KOPT-K1 (cell line): ENCODE measurements around the gene UBAP1L.
"Not testable (repeated sequence)": the region's sequence is repeated elsewhere in the genome, so short reads cannot be mapped to it uniquely, and the experiment has no call there.

Experiments
- H3K27ac ChIP-seq: fragments of 200-600 bp; sonication (generic); 2 replicates; pipeline ENCODE4 v1.5.1; 2016; ENCODE audit warnings: antibody characterized with exemption, mild to moderate bottlenecking, low read depth, low read length; ENCODE audit not compliant: poor library complexity, severe bottlenecking
- H3K36me3 ChIP-seq: fragments of 200-600 bp; sonication (generic); 2 replicates; pipeline ENCODE4 v1.5.1; 2017; ENCODE audit warnings: antibody characterized with exemption, mild to moderate bottlenecking, low read length, moderate library complexity; ENCODE audit not compliant: insufficient read depth
- H3K9me3 ChIP-seq: fragments of 200-600 bp; sonication (generic); 2 replicates; pipeline ENCODE4 v1.5.1; 2017; ENCODE audit warnings: antibody characterized with exemption, low read length, mild to moderate bottlenecking; ENCODE audit not compliant: insufficient read depth, poor library complexity, severe bottlenecking

The UBAP1L gene

DNA sequence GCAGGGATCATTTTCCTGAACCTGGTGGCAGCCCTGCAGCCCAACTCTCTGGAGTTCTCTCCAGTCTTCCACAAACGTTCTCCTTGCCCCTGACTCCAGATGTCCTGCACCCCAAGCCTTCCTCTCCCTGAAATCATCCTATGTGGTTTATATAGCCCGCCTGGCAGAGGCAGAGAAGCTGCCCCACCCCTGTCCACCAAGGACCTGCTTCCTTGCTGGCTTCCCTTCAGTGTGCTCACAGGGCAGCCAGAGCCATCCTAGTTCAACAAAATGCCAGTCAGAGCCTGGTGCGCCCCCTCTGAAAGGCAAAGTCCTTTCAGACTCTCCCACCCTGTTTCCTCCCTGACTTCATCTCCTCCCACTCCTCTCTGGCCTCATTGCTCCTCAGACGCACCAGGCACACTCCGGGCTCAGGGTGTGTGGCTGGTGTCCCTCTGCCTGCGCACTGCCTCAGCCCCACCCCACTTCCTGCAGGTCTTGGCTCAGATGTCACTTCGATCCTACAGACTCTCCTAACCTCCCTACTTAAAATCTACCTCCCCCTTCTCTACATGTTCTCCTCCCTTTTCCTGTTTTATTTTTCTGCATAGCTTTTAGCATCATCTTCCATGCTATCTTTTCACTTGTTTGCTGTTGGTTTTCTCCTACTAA is 32.6 kb downstream of the UBAP1L start:
- Histone ChIP-seq H3K27ac (no peak overlapping the region), H3K36me3 (no peaks in the 10 kb centered on the region), H3K9me3 (no peaks in the 10 kb centered on the region)

DNA sequence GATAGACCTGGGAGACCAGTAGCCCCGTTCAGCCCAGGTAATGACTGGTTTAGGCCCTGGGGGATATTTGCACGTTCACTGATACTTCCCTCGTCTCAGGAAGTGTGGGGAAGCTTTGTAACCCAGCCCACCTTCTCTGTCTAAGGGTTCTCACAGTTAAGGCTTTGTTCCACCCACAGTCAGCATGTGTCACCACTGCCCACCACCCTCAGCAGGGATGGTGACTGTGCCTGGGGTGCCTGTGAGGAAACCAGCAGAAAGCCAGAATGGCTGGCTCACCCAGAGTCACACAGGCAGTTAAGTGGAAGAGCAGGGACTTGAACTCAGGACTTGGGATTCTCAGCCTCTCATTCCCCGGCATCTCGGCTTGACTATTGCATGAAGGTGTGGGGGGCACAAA is 33.2 kb downstream of the UBAP1L start:
- Histone ChIP-seq H3K27ac (no peak overlapping the region), H3K36me3 (no peaks in the 10 kb centered on the region), H3K9me3 (no peaks in the 10 kb centered on the region)

DNA sequence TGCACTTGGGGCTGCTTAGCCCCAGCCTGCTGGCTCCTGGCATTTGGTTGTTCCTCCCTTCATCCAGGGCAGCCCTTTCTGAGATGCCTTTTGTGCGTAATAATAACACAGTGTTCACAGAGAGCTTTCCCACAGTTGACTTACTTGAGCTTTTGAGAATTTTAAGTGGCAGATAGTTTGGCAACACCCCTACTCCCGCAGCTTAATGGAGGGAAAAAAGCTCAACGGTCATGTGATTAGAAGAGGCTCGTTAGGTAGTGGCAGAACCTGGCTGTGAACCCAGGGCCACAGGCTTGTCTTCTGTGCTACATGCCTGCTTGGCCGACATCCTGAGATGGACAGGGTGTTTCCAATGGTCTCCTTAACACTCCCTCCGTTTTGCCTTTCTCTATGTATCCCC is 33.7 kb downstream of the UBAP1L start:
- Histone ChIP-seq H3K9me3 (no peaks in the 10 kb centered on the region), H3K36me3 (no peaks in the 10 kb centered on the region), H3K27ac (no peak overlapping the region)

DNA sequence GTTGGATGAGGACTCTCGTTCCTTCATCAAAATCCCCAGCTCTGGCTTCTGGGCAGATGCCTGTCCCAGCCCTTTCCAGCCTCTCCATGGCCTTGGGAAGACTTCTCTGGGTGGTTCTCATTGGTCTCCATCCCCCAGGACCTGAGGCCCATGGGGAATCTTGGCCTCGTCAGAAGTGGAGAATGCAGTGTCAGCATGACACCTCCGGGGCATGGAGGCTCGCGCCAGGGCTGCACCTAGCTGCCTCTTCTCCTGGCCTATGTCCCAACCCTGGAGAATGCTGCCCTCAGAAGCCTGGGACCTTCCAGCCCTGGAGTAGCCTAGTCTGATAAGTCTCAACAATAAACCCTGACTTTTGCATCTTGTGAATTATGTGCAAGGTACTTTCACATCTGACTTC is 35.4 kb downstream of the UBAP1L start:
- Histone ChIP-seq H3K36me3 (no peaks in the 10 kb centered on the region), H3K27ac (no peak overlapping the region), H3K9me3 (no peaks in the 10 kb centered on the region)

DNA sequence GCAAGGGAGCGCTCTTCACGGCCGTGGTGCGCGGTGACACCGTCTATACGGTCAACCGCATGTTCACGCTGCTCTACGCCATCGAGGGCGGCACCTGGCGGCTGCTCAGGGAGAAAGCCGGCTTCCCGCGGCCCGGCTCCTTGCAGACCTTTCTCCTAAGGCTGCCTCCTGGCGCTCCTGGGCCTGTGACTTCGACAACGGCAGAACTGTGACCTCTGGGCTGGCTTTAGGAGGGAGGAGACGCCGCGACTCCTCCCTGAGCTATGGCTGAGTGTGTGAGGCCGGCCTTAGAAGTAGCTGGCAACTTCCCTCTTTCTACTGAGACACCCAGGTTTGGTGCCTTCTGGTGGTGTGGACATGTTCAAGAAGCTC is 37.0 kb downstream of the UBAP1L start:
- Histone ChIP-seq H3K9me3 (no peaks in the 10 kb centered on the region), H3K27ac (no peak overlapping the region)

DNA sequence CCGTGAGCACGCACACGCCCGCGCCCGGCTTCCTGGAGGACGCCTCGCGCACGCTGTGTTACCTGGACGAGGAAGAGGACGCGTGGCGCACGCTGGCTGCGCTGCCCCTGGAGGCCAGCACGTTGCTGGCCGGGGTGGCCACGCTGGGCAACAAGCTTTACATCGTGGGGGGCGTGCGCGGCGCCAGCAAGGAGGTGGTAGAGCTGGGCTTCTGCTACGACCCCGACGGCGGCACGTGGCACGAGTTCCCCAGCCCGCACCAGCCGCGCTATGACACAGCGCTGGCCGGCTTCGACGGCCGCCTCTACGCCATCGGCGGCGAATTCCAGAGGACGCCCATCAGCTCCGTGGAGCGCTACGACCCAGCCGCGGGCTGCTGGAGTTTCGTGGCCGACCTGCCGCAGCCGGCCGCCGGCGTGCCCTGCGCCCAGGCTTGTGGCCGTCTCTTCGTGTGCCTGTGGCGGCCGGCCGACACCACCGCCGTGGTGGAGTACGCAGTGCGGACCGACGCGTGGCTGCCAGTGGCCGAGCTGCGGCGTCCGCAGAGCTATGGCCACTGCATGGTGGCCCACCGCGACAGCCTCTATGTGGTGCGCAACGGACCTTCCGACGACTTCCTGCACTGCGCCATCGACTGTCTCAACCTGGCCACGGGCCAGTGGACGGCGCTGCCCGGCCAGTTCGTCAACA is 37.6 kb downstream of the UBAP1L start:
- Histone ChIP-seq H3K9me3 (no peaks in the 10 kb centered on the region), H3K27ac (no peak overlapping the region), H3K36me3 (no peaks in the 10 kb centered on the region)

More for the DNA sequence above, 37.0 kb downstream of the UBAP1L start:
- no peaks in the 10 kb centered on the region for H3K36me3 ChIP-seq

DNA sequence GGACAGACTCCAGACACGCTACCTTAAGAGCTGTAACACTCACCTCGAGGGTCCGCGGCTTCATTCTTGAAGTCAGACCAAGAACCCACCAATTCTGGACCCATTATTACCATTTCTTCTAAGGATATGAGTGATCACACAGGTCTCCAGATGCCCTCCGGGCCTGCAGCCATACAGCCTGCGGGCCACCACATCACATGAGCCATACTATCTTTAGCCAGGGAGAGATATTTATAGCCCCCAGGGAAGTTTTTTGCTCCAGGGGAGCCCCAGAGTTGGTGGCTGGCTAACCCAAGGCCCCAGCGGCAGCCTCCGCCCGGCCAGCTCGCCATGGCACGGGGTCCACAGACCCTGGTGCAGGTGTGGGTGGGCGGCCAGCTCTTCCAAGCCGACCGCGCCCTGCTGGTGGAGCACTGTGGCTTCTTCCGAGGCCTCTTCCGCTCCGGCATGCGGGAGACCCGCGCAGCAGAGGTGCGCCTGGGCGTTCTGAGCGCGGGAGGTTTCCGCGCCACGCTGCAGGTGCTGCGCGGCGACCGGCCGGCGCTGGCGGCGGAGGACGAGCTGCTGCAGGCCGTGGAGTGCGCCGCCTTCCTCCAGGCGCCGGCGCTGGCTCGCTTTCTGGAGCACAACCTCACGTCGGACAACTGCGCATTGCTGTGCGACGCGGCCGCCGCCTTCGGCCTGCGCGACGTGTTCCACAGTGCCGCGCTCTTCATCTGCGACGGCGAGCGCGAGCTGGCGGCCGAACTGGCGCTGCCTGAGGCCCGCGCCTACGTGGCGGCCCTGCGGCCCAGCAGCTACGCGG is 38.3 kb downstream of the UBAP1L start, which contains the start of gene KBTBD13:
Gene KBTBD13, plus strand, starts transcription at position 261 of the 805 bp plus-strand sequence. Its CDS starts 70 bp downstream, at position 331.
- Histone ChIP-seq H3K9me3 (no peaks in the 10 kb centered on the region), H3K27ac (no peak within 1 kb of the TSS), H3K36me3 (no peaks in the 10 kb centered on the region)

DNA sequence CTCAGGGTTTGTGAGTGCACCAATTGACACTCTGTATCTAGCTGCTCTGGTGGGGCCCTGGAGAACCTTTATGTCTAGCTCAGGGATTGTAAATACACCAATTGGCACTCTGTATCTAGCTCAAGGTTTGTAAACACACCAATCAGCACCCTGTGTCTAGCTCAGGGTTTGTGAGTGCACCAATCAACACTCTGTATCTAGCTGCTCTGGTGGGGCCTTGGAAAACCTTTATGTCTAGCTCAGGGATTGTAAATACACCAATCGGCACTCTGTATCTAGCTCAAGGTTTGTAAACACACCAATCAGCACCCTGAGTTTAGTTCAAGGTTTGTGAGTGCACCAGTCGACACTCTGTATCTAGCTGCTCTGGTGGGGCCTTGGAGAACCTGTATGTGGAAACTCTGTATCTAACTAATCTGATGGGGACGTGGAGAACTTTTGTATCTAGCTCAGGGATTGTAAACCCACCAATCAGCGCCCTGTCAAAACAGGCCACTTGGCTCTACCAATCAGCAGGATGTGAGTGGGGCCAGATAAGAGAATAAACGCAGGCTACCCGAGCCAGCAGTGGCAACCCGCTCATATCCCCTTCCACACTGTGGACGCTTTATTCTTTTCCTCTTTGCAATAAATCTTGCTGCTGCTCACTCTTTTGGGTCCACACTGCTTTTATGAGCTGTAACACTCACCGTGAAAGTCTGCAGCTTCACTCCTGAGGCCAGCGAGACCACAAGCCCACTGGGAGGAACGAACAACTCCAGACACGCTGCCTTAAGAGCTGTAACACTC is 39.2 kb downstream of the UBAP1L start:
- H3K27ac ChIP-seq, H3K9me3 ChIP-seq, H3K36me3 ChIP-seq: not testable (repeated sequence)

DNA sequence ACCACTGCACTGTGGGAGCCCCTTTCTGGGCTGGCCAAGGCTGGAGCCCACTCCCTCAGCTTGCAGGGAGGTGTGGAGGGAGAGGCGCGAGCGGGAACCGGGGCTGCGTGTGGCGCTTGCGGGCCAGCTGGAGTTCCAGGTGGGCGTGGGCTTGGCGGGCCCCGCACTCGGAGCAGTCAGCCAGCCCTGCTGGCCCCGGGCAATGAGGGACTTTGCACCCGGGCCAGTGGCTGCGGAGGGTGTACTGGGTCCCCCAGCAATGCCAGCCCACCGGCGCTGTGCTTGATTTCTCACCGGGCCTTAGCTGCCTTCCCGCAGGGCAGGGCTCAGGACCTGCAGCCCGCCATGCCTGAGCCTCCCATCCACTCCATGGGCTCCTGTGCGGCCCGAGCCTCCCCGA is 40.1 kb downstream of the UBAP1L start:
- not testable (repeated sequence) for H3K36me3 ChIP-seq, H3K9me3 ChIP-seq, H3K27ac ChIP-seq

DNA sequence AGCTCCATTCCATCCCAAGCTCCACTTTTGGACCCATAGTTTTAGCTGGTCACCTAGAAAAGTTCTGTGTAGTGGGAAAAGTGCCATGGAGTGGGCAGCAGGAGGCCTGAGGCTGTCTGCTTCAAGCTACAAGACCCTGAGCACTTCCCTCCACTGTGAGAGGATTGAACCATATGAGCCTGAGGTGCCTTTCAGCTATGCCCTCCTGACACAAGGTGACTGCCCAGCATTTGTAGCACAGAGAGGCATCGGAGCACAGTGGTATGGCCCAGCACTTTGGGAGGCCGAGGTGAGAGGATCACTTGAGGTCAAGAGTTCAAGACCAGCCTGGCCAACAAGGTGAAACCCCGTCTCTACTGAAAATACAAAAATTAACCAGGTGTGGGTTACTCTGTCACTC is 42.4 kb downstream of the UBAP1L start:
- H3K27ac ChIP-seq: no peak overlapping the region
- H3K9me3 ChIP-seq: no peaks in the 10 kb centered on the region
- H3K36me3 ChIP-seq: no peaks in the 10 kb centered on the region

DNA sequence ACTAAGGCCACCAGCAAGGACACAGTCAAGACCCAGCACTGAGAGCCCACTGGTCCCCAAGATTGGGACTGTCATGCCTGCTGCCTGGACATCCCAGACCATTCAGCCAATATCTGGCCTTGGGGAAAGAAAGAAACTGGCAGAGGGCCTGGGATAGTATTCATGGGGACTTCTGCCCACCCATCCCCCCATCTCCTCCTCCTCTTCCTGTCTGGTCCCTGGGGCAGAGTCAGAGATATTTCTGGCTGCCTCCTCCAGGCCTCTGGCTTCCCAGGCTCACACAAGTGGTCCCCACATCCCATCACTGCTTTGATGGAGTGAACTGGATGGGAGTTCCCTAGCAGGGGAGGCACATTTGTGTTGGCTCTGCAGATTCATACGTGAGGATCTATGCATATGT is 43.0 kb downstream of the UBAP1L start:
- no peaks in the 10 kb centered on the region for H3K9me3 ChIP-seq
- H3K36me3 ChIP-seq: no peaks in the 10 kb centered on the region
- no peak overlapping the region for H3K27ac ChIP-seq

DNA sequence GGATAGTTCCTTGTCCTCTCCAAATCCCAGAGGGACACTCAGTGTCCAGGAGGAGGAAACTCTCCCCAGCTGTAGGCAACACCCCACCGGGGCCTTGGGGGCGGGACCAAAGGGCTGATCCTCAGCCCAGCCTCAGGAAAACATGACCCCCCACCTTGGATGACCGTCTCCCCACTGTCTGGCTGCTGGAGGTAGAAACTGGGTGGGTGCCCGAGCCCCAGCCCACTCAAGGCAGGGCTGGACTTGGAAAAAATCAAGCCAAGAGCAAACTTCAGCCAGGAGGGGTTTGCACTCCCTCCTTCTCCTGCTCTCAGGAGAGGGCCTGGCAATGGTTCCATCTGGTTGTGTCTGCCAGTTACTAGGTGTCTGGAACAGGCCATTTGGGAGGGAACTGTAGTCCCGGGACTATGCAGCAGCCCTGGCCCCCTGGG is 43.6 kb downstream of the UBAP1L start:
- Histone ChIP-seq H3K36me3 (no peaks in the 10 kb centered on the region), H3K9me3 (no peaks in the 10 kb centered on the region), H3K27ac (no peak overlapping the region)

DNA sequence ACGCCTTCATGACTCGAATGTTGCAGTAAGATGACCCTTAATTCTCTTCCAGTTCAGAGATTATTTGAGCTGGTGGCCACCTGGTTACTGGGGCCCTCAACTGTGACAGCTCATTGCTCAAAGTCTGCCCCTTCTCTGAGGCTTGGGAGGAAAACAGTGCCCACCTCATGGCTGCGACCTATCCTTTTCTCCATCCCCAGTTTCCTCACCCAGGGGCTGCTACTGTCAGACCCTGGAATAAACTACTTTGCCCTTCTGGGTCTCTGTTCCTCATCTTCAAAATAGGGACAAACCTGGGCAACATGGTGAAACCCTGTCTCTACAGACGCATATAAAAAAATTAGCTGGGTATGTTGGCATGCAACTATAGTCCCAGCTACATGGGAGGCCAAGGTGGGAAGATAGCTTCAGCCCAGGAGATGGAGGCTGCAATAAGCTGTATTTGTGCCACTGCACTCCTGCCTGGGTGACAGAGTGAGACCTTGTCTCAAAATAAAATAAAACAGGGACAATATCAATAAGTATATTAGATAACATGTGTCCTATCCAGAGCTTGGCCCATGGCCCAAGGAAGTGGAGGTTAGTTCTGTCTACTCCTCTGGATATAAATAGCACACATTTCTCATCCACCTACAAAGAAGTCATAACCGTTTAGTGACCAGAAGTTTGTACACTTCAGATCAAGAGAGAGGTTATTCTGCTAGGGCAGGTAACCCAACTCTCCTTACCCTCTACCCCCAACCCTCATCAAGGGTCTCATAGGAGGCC is 45.0 kb downstream of the UBAP1L start:
- Histone ChIP-seq H3K9me3 (no peaks in the 10 kb centered on the region), H3K36me3 (no peaks in the 10 kb centered on the region), H3K27ac (no peak overlapping the region)

DNA sequence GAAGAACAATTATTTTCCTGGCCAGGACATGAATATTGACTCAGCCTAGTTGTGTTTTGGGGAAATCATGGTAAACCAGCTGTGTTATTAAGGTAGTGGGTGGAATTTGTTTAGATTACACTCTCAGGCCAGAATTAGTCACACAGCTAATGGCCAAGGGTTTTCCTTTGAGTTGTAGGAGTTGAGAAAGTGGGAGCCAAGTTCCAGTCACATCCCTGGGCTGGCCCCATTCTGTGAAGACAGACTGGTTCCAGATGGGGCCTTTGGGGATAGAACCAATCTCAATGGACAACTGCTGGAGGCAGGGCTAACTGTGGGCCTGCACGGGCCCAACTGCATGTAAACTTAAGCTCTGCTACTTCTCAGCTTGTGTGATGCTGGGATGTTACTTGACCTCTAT is 45.8 kb downstream of the UBAP1L start:
- Histone ChIP-seq H3K9me3 (no peaks in the 10 kb centered on the region), H3K27ac (no peak overlapping the region), H3K36me3 (no peaks in the 10 kb centered on the region)
